HFFc6 (cell line): Measurements from ENCODE around the gene NEK9. TPM values are rescaled to one million over a fixed set of nuclear protein-coding genes. Genes with fewer than 3 reads are reported as not detected.

Experiments used
- DNase-seq: peaks from one replicate; pipeline ENCODE4 v3.0.0-alpha.2; 2018
- H3K27ac Mint-ChIP-seq: 2 replicates; pipeline ENCODE4 v1.8.0; 2020; ENCODE audit warnings: mild to moderate bottlenecking, mixed read lengths
- H3K27me3 Mint-ChIP-seq: 2 replicates; pipeline ENCODE4 v1.8.0; 2021; ENCODE audit warnings: mild to moderate bottlenecking, moderate library complexity, mixed read lengths; ENCODE audit not compliant: insufficient read depth
- H3K36me3 Mint-ChIP-seq: 2 replicates; pipeline ENCODE4 v1.8.0; 2021; ENCODE audit warnings: low read depth, mixed read lengths
- H3K4me1 Mint-ChIP-seq: 2 replicates; pipeline ENCODE4 v1.8.0; 2020; ENCODE audit warnings: low read depth, mixed read lengths
- H3K4me3 Mint-ChIP-seq: 2 replicates; pipeline ENCODE4 v1.8.0; 2020; ENCODE audit warnings: mild to moderate bottlenecking, moderate library complexity, mixed read lengths
- H3K9me3 Mint-ChIP-seq: 2 replicates; pipeline ENCODE4 v1.8.0; 2020; ENCODE audit warnings: mild to moderate bottlenecking, mixed read lengths
- total RNA-seq, 6 experiments: library from RNA; stranded (reverse); fragmentation: NEBNext Ultra II Directional; extraction: Animal tissue kit (Norgen Biotek cat#: 25700); gene quantifications; 2 replicates in 1 of 6; 3 replicates in 5 of 6; pipeline ENCODE4 v1.2.3, GENCODE V29; 2021
- TF ChIP-seq, protein P1 (sequence below): fragments of 200-600 bp; sonication (generic); IDR thresholded peaks from 2 replicates; pipeline ENCODE4 v1.5.0; 2021; ENCODE audit warnings: antibody characterized with exemption, mild to moderate bottlenecking

The NEK9 gene
- total RNA-seq, 6 experiments from 2014 or later, result 67.6 to 79.4 (median 69.4) TPM

DNA sequence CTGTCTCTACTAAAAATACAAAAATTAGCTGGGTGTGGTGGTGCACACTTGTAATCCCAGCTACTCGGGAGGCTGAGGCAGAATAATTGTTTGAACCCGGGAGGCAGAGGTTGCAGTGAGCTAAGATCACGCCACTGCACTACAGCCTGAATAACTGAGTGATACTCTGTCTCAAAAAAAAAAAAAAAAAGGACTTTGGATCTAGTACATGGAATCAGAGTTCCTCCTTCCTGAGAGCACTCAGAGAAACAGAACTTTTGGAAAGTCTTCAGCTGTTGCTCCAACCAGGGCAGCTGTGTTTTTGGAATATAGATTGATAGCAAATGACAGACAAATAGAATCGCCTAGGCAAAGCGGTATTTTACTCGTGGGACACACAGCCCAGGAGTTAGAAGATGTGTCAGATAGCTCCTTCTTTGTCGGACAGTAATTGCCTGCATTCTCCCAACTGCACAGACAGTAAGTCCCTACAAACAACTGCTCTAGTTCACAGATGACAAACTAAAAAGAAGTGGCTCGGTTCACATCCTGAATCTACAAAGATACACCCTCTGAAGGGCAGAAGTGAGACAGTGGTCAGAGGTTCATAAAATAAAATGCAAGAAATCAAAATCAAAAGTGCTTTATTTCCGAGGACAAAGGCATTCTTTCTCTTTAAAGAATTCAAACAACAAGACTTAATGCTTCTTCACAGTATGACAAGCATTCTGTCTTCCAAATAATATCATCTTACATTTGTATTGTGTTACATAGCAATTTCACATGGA lies 17.1 kb upstream of the NEK9 start:
- no peak overlapping the region for H3K27ac Mint-ChIP-seq
- TF ChIP-seq, protein P1, sequence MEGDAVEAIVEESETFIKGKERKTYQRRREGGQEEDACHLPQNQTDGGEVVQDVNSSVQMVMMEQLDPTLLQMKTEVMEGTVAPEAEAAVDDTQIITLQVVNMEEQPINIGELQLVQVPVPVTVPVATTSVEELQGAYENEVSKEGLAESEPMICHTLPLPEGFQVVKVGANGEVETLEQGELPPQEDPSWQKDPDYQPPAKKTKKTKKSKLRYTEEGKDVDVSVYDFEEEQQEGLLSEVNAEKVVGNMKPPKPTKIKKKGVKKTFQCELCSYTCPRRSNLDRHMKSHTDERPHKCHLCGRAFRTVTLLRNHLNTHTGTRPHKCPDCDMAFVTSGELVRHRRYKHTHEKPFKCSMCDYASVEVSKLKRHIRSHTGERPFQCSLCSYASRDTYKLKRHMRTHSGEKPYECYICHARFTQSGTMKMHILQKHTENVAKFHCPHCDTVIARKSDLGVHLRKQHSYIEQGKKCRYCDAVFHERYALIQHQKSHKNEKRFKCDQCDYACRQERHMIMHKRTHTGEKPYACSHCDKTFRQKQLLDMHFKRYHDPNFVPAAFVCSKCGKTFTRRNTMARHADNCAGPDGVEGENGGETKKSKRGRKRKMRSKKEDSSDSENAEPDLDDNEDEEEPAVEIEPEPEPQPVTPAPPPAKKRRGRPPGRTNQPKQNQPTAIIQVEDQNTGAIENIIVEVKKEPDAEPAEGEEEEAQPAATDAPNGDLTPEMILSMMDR, result no peak
- no peak for DNase-seq
- H3K36me3 Mint-ChIP-seq, result peaks cover 9% of the 10 kb centered on the region
- no peaks in the 10 kb centered on the region; the same call in 1 of the 2 replicates for H3K27me3 Mint-ChIP-seq
- H3K4me1 Mint-ChIP-seq, result peaks cover 39% of the 10 kb centered on the region
- H3K9me3 Mint-ChIP-seq, result no peaks in the 10 kb centered on the region
- no peak overlapping the region for H3K4me3 Mint-ChIP-seq

DNA sequence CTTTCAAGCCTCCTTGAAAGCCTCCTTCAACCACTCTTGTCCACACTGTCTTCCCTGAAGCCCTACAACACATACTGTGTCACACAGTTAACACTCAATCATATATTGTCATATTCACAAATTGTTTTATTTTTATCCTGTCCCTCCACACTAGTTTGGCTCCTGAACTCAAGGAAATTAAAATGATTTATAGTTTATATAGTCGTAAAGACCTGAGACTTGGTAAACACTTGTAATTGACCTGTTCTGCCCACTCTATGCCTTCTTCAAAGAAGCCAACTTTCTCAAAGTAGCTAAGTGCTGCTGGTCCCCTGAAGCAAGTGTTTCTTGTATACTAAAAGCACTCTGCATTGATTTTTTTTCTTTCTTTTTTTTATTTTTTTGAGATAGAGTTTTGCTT lies 15.6 kb upstream of the NEK9 start:
- TF ChIP-seq, protein P1, result no peak
- DNase-seq, result no peak
- no peaks in the 10 kb centered on the region for H3K9me3 Mint-ChIP-seq
- H3K4me3 Mint-ChIP-seq, result no peak overlapping the region
- peak overlapping the region; percentile 8; the same call in 1 of the 2 replicates for H3K27ac Mint-ChIP-seq
- no peaks in the 10 kb centered on the region; the same call in 1 of the 2 replicates for H3K27me3 Mint-ChIP-seq
- peaks cover 9% of the 10 kb centered on the region for H3K36me3 Mint-ChIP-seq
- H3K4me1 Mint-ChIP-seq, result peaks cover 26% of the 10 kb centered on the region

DNA sequence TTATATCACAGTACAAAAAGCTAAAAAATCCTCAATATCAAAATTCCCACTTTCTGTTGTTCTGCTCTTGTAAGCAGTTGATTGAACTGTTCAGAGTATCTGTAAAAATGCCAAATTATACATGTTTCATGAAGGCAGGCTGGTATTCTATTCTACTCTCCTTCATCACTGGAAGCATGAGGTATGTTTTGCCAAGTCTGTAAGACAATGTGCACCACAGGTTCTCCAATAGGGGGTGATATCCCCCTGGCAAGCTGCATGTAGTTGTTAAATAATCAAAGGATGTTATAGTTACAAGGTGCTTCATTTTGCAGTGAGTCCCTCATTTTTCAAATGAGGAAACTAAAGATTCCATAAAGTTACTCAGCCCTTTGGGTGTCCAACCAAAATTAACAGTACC lies 15.1 kb upstream of the NEK9 start:
- Mint-ChIP-seq H3K4me3 (no peak overlapping the region), H3K27ac (no peak overlapping the region; the same call in 1 of the 2 replicates), H3K36me3 (peaks cover 9% of the 10 kb centered on the region), H3K9me3 (no peaks in the 10 kb centered on the region), H3K27me3 (no peaks in the 10 kb centered on the region; the same call in 1 of the 2 replicates), H3K4me1 (peaks cover 22% of the 10 kb centered on the region)
- TF ChIP-seq, protein P1, result peak; percentile 75
- peak; percentile 47 for DNase-seq

DNA sequence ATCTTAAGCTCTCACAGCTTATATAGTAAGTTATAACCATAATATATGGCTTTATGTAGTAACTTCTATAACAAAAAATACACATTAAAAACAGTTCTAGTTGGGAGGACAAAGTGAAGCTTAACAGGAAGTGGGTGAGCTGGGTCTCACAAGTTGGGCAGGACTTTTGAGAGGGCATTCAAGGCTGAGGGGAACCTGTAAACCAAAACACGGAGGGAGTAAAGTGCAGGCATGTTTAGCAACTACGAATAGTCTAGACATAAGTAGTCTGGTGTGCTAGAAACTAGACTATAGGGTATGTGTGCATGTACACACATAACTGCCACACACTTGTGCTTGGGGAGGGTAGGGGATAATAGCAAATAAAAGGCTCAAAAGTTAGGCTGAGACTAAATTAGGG lies 14.2 kb upstream of the NEK9 start:
- H3K4me1 Mint-ChIP-seq, result peaks cover 13% of the 10 kb centered on the region
- TF ChIP-seq, protein P1, result no peak
- H3K27ac Mint-ChIP-seq, result no peak overlapping the region
- H3K4me3 Mint-ChIP-seq, result no peak overlapping the region
- DNase-seq, result no peak
- peaks cover 1% of the 10 kb centered on the region for H3K36me3 Mint-ChIP-seq
- no peaks in the 10 kb centered on the region; the same call in 1 of the 2 replicates for H3K27me3 Mint-ChIP-seq
- H3K9me3 Mint-ChIP-seq, result no peaks in the 10 kb centered on the region

DNA sequence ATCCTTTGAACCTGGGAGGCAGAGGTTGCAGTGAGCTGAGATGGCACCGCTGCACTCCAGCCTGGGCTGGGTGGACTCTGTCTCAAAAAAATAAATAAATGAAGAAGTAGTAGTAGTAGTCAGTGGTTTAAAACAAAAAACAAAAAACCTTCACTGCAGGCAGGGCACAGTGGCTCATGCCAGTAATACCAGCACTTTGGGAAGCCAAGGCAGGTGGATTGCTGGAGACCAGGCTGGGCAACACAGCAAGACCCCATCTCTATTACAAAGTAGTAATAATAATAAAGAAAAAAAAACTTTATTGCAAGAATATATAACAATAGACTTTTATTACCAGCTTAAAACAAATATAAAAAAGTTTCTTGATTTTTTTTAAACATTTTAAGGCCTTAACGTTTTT lies 13.8 kb upstream of the NEK9 start:
- H3K36me3 Mint-ChIP-seq, result 0 out of 2 replicates have a peak, but pooled peaks cover 2% of the 10 kb centered on the region
- no peak overlapping the region for H3K27ac Mint-ChIP-seq
- H3K4me1 Mint-ChIP-seq, result peaks cover 11% of the 10 kb centered on the region; the same call in 1 of the 2 replicates
- no peak overlapping the region for H3K4me3 Mint-ChIP-seq
- H3K27me3 Mint-ChIP-seq, result no peaks in the 10 kb centered on the region; the same call in 1 of the 2 replicates
- TF ChIP-seq, protein P1, result no peak
- no peak for DNase-seq
- no peaks in the 10 kb centered on the region for H3K9me3 Mint-ChIP-seq
